ENCODE data around the gene SLC6A2.

The SLC6A2 gene

GRCh38 chr16:55667753-55668152 is 12.0 kb downstream of the SLC6A2 start:
- TF ChIP-seq NFIC (IDR thresholded peaks at IDR 0.05) (no peak), CEBPB (IDR thresholded peaks at IDR 0.05) (no peak), TEAD4 (IDR thresholded peaks at IDR 0.05) (no peak), FOXM1 (IDR thresholded peaks at IDR 0.05; ENCODE audit: borderline replicate concordance, low read depth) (no peak), TAF1 (IDR thresholded peaks at IDR 0.05; ENCODE audit: low read depth) (no peak), EP300 (IDR thresholded peaks at IDR 0.05; ENCODE audit: borderline replicate concordance) (no peak), YY1 (IDR thresholded peaks at IDR 0.05; ENCODE audit: low read depth) (no peak), TCF12 (IDR thresholded peaks at IDR 0.05; ENCODE audit: low read depth) (no peak), EGR1 (IDR thresholded peaks at IDR 0.05) (no peak)
- TF ChIP-seq, protein P1, sequence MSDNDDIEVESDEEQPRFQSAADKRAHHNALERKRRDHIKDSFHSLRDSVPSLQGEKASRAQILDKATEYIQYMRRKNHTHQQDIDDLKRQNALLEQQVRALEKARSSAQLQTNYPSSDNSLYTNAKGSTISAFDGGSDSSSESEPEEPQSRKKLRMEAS (IDR thresholded peaks at IDR 0.05) = no peak

GRCh38 chr16:55668340-55669281 is 12.8 kb downstream of the SLC6A2 start:
- TF ChIP-seq RAD21 (IDR thresholded peaks at IDR 0.05; ENCODE audit: low read depth) (no peak), CEBPB (IDR thresholded peaks at IDR 0.05) (no peak), EGR1 (IDR thresholded peaks at IDR 0.05) (no peak), TCF12 (IDR thresholded peaks at IDR 0.05; ENCODE audit: low read depth) (no peak), YY1 (IDR thresholded peaks at IDR 0.05; ENCODE audit: low read depth) (no peak), NFIC (IDR thresholded peaks at IDR 0.05) (no peak)
- TF ChIP-seq, protein P1 (IDR thresholded peaks at IDR 0.05) = no peak

GRCh38 chr16:55671206-55671973 is 15.6 kb downstream of the SLC6A2 start:
- no peak for TF ChIP-seq NFIC (IDR thresholded peaks at IDR 0.05)
- TF ChIP-seq TCF12 (IDR thresholded peaks at IDR 0.05; ENCODE audit: low read depth) = no peak
- no peak for TF ChIP-seq TAF1 (IDR thresholded peaks at IDR 0.05; ENCODE audit: low read depth)

DNA sequence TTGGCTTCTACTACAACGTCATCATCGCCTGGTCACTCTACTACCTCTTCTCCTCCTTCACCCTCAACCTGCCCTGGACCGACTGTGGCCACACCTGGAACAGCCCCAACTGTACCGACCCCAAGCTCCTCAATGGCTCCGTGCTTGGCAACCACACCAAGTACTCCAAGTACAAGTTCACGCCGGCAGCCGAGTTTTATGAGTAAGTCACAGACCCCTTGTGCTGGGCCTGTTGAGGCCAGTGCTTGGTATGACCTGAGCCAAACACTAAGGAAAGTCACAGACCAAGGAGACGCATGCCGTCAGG is 16.1 kb downstream of the SLC6A2 start:
- no peak for TF ChIP-seq RAD21 (IDR thresholded peaks at IDR 0.05; ENCODE audit: low read depth)
- TF ChIP-seq, protein P1 (IDR thresholded peaks at IDR 0.05) = no peak
- TF ChIP-seq YY1 (IDR thresholded peaks at IDR 0.05; ENCODE audit: low read depth) = no peak
- TF ChIP-seq ZBTB7A (IDR thresholded peaks at IDR 0.05; ENCODE audit: low read depth) = no peak
- TF ChIP-seq FOXM1 (IDR thresholded peaks at IDR 0.05; ENCODE audit: borderline replicate concordance, low read depth) = no peak
- TF ChIP-seq CEBPB (IDR thresholded peaks at IDR 0.05) = no peak
- no peak for TF ChIP-seq NFIC (IDR thresholded peaks at IDR 0.05)
- TF ChIP-seq REST (IDR thresholded peaks at IDR 0.05; ENCODE audit: low read depth) = no peak
- no peak for TF ChIP-seq USF1 (IDR thresholded peaks at IDR 0.05)
- no peak for TF ChIP-seq TCF12 (IDR thresholded peaks at IDR 0.05; ENCODE audit: low read depth)
- TF ChIP-seq EP300 (IDR thresholded peaks at IDR 0.05; ENCODE audit: borderline replicate concordance) = no peak
- no peak for TF ChIP-seq CREB1 (IDR thresholded peaks at IDR 0.05; ENCODE audit: low read depth)
- no peak for TF ChIP-seq EGR1 (IDR thresholded peaks at IDR 0.05)
- no peak for TF ChIP-seq TEAD4 (IDR thresholded peaks at IDR 0.05)
- no peak for TF ChIP-seq TAF1 (IDR thresholded peaks at IDR 0.05; ENCODE audit: low read depth)

- TF ChIP-seq ZBTB7A (IDR thresholded peaks at IDR 0.05; ENCODE audit: low read depth) = no peak
- no peak for TF ChIP-seq EP300 (IDR thresholded peaks at IDR 0.05; ENCODE audit: borderline replicate concordance)
- no peak for TF ChIP-seq FOXM1 (IDR thresholded peaks at IDR 0.05; ENCODE audit: borderline replicate concordance, low read depth)
- TF ChIP-seq TAF1 (IDR thresholded peaks at IDR 0.05; ENCODE audit: low read depth) = no peak
- no peak for TF ChIP-seq TEAD4 (IDR thresholded peaks at IDR 0.05)
- no peak for TF ChIP-seq NFIC (IDR thresholded peaks at IDR 0.05)
- TF ChIP-seq CREB1 (IDR thresholded peaks at IDR 0.05; ENCODE audit: low read depth) = no peak
- TF ChIP-seq RAD21 (IDR thresholded peaks at IDR 0.05; ENCODE audit: low read depth) = no peak
- no peak for TF ChIP-seq REST (IDR thresholded peaks at IDR 0.05; ENCODE audit: low read depth)
- no peak for TF ChIP-seq YY1 (IDR thresholded peaks at IDR 0.05; ENCODE audit: low read depth)
- TF ChIP-seq CEBPB (IDR thresholded peaks at IDR 0.05) = no peak
- TF ChIP-seq TCF12 (IDR thresholded peaks at IDR 0.05; ENCODE audit: low read depth) = no peak
- no peak for TF ChIP-seq USF1 (IDR thresholded peaks at IDR 0.05)
- TF ChIP-seq, protein P1 (IDR thresholded peaks at IDR 0.05) = no peak
- TF ChIP-seq EGR1 (IDR thresholded peaks at IDR 0.05) = no peak
Observed at GRCh38 chr16:55672471-55672870, 16.7 kb downstream of the SLC6A2 start.
